Esophagus muscularis mucosa (tissue), 4 donors: ENCODE data around the gene RRP12. TPM values are rescaled to one million over a fixed set of nuclear protein-coding genes. Genes with fewer than 3 reads are reported as not detected.

Source experiments
- DNase-seq: peaks from one replicate; pipeline ENCODE4 v3.0.0-alpha.2; 2017; ENCODE audit errors: extremely low spot score
- H3K27ac ChIP-seq, 4 donors: fragments of 200-600 bp; sonication (generic); replicated peaks in 1 of 4; 1 replicate in 3 of 4; 2 replicates in 1 of 4; pipeline ENCODE4 v1.5.1; 2016 to 2019; ENCODE audit warnings: mild to moderate bottlenecking in 1 of 4
- H3K27me3 ChIP-seq, 4 donors: fragments of 200-600 bp; sonication (generic); one replicate each; pipeline versions ENCODE4 v1.5.1 to v1.6.0; 2016 to 2019
- H3K36me3 ChIP-seq, 4 donors: fragments of 200-600 bp; sonication (generic); one replicate each; pipeline ENCODE4 v1.5.1; 2016 to 2019
- H3K4me1 ChIP-seq, 4 donors: fragments of 200-600 bp; sonication (generic); one replicate each; pipeline ENCODE4 v1.5.1; 2016 to 2019
- H3K4me3 ChIP-seq, 4 donors: fragments of 200-600 bp; sonication (generic); 1 replicate in 2 of 4; 2 replicates in 2 of 4; pipeline ENCODE4 v1.5.1; 2016 to 2019; ENCODE audit warnings: mild to moderate bottlenecking in 4 of 4, moderate library complexity in 1 of 4
- H3K9me3 ChIP-seq, 4 donors: fragments of 200-600 bp; sonication (generic); 1 replicate in 3 of 4; 2 replicates in 1 of 4; pipeline ENCODE4 v1.5.1; 2016 to 2019
- EP300 ChIP-seq: sonication (generic); formaldehyde crosslinking; IDR thresholded peaks from one replicate; pipeline ENCODE4 v1.6.1; 2017; ENCODE audit warnings: antibody characterized with exemption
- POLR2A ChIP-seq: fragments of 450-650 bp; IDR thresholded peaks from one replicate; pipeline ENCODE4 v1.6.1; 2017; ENCODE audit warnings: antibody characterized with exemption, moderate library complexity, mild to moderate bottlenecking, low read depth
- POLR2AphosphoS5 ChIP-seq, 2 donors: sonication (generic); formaldehyde crosslinking; IDR thresholded peaks; one replicate each; pipeline ENCODE4 v1.6.1; 2017; ENCODE audit warnings: antibody characterized with exemption in 2 of 2
- WGBS: methylation state at CpG from one replicate; pipeline ENCODE4 v1.1.5; 2018; 5-methylcytosine and 5-hydroxymethylcytosine counted together
- intact Hi-C: fragments of 100-400 bp; cut with DNase I; formaldehyde crosslinking; loops from one replicate; pipeline ENCODE4 v1.15.1; 2023
- total RNA-seq, 4 donors: library from RNA; depleted of rRNA; stranded (reverse); fragments of >200 nt; gene quantifications; one replicate each; pipeline versions ENCODE4 v1.1.0 to v1.2.1, GENCODE V29; 2016
- TF ChIP-seq, protein P1 (sequence below), 3 experiments: fragments of 200-600 bp in 2 of 3; fragments of 450-650 bp in 1 of 3; sonication (generic) in 2 of 3; IDR thresholded peaks; one replicate each; pipeline ENCODE4 v1.5.1; 2017 to 2019; ENCODE audit warnings: antibody characterized with exemption in 3 of 3, mild to moderate bottlenecking in 2 of 3, moderate library complexity in 1 of 3

The RRP12 gene
- total RNA-seq, 4 donors from 2014 or later, result 7.1 to 20.0 (median 12.1) TPM

GRCh38 chr10:97358349-97358748 lies 42.8 kb downstream of the RRP12 start:
- intact Hi-C loops, result no loop called here
- 89% methylated on average over 4 of the region's 4 CpGs for WGBS
- peaks cover 0 to 73% (median 54%) of the 10 kb centered on the region in 4 donors for H3K36me3 ChIP-seq

DNA sequence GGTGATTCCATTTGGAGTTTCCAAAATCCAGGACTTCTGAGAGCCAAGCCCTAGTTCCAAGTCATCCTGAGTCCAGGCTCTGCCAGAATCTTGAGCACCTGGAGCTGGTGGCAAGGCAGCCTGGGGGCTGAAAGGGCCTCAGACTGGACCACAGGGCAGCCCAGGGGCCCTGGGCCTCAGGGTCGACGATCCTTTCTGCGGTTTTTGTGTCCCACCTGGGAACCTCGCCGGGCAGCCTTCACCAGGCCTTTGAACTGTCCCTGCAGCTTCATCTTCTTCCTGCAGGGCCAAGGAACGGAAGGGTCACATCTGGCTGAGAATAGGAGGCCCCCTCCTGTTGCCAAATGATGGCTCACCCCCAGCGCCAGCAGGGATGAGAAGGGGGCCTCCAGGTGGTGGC lies 44.2 kb downstream of the RRP12 start:
- intact Hi-C loops, result no loop called here

More at GRCh38 chr10:97358349-97358748, 42.8 kb downstream of the RRP12 start:
- Histone ChIP-seq H3K4me1 (peaks cover 0 to 14% (median 12%) of the 10 kb centered on the region in 4 donors), H3K27ac (no peak overlapping the region), H3K4me3 (no peak overlapping the region), H3K9me3 (no peaks in the 10 kb centered on the region), H3K27me3 (no peaks in the 10 kb centered on the region)
- no peak for DNase-seq
- TF ChIP-seq POLR2A (no peak), POLR2AphosphoS5 (IDR thresholded peaks at IDR 0.05) (no peak), EP300 (no peak)
- TF ChIP-seq, protein P1, sequence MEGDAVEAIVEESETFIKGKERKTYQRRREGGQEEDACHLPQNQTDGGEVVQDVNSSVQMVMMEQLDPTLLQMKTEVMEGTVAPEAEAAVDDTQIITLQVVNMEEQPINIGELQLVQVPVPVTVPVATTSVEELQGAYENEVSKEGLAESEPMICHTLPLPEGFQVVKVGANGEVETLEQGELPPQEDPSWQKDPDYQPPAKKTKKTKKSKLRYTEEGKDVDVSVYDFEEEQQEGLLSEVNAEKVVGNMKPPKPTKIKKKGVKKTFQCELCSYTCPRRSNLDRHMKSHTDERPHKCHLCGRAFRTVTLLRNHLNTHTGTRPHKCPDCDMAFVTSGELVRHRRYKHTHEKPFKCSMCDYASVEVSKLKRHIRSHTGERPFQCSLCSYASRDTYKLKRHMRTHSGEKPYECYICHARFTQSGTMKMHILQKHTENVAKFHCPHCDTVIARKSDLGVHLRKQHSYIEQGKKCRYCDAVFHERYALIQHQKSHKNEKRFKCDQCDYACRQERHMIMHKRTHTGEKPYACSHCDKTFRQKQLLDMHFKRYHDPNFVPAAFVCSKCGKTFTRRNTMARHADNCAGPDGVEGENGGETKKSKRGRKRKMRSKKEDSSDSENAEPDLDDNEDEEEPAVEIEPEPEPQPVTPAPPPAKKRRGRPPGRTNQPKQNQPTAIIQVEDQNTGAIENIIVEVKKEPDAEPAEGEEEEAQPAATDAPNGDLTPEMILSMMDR (IDR thresholded peaks at IDR 0.05), result no peak

GRCh38 chr10:97356318-97356914 lies 44.7 kb downstream of the RRP12 start:
- no peak for TF ChIP-seq EP300
- no peaks in the 10 kb centered on the region for H3K27me3 ChIP-seq
- intact Hi-C loops, result no loop called here
- no peak overlapping the region for H3K27ac ChIP-seq
- no peaks in the 10 kb centered on the region for H3K9me3 ChIP-seq
- peaks cover 0 to 72% (median 49%) of the 10 kb centered on the region in 4 donors for H3K36me3 ChIP-seq
- 86% methylated on average over 6 of the region's 6 CpGs for WGBS
- H3K4me3 ChIP-seq, result no peak overlapping the region
- DNase-seq, result no peak
- peaks cover 0 to 14% (median 12%) of the 10 kb centered on the region in 4 donors for H3K4me1 ChIP-seq

More for the DNA sequence above, 44.2 kb downstream of the RRP12 start:
- Histone ChIP-seq H3K4me1 (peaks cover 0 to 14% (median 12%) of the 10 kb centered on the region in 4 donors), H3K9me3 (no peaks in the 10 kb centered on the region), H3K27ac (no peak overlapping the region), H3K36me3 (peaks cover 0 to 70% (median 50%) of the 10 kb centered on the region in 4 donors), H3K4me3 (no peak overlapping the region), H3K27me3 (no peaks in the 10 kb centered on the region)
- no peak for TF ChIP-seq POLR2A
- no peak for TF ChIP-seq EP300
- TF ChIP-seq, protein P1 (IDR thresholded peaks at IDR 0.05), result no peak
- TF ChIP-seq POLR2AphosphoS5 (IDR thresholded peaks at IDR 0.05), result no peak
- no peak for DNase-seq
- 90% methylated on average over 5 of the region's 7 CpGs for WGBS

- H3K4me3 ChIP-seq, result no peak overlapping the region
- H3K27me3 ChIP-seq, result no peaks in the 10 kb centered on the region
- DNase-seq, result no peak
- 40% methylated on average over 5 of the region's 5 CpGs for WGBS
- peaks cover 0 to 14% (median 12%) of the 10 kb centered on the region in 4 donors for H3K4me1 ChIP-seq
- TF ChIP-seq EP300, result no peak
- TF ChIP-seq, protein P1 (IDR thresholded peaks at IDR 0.05), result peak; percentile 49 to 61 (median 54)
- TF ChIP-seq POLR2AphosphoS5 (IDR thresholded peaks at IDR 0.05), result peak in 1 of 2 donors; percentile 20
- no peak for TF ChIP-seq POLR2A
- H3K9me3 ChIP-seq, result no peaks in the 10 kb centered on the region
- no peak overlapping the region for H3K27ac ChIP-seq
- intact Hi-C loops, result loop anchor here (2.0 kb wide), 1 partner anchor 77 kb away; no protein-coding TSS in a partner anchor
- peaks cover 0 to 65% (median 43%) of the 10 kb centered on the region in 4 donors for H3K36me3 ChIP-seq
Measured at GRCh38 chr10:97355571-97355975, 45.6 kb downstream of the RRP12 start.

DNA sequence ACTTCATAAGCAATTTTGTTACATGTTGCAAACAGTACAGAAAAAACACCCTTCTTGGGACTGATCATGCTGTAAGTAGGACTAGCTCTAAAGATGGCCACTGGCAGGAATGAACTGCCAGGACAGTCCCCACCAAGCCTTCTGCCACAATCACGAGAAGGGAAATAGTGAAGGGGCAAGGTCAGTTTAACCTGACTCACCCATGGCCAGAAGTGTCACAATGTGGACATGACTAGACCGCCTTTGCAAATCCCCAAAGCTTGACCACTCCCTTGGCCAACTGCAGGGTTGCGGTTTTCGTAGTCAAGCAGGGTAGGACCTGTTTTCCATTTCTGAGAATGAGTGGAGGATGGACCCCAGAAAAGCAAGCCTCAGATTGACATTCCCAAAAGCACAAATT lies 47.2 kb downstream of the RRP12 start:
- H3K36me3 ChIP-seq, result peaks cover 0 to 49% (median 27%) of the 10 kb centered on the region in 4 donors
- H3K9me3 ChIP-seq, result no peaks in the 10 kb centered on the region
- no peak overlapping the region for H3K4me3 ChIP-seq
- no peaks in the 10 kb centered on the region for H3K27me3 ChIP-seq
- no peak overlapping the region for H3K27ac ChIP-seq
- no peak for DNase-seq
- TF ChIP-seq POLR2AphosphoS5 (IDR thresholded peaks at IDR 0.05) (no peak), POLR2A (no peak), EP300 (no peak)
- TF ChIP-seq, protein P1 (IDR thresholded peaks at IDR 0.05), result no peak
- H3K4me1 ChIP-seq, result peaks cover 0 to 14% (median 12%) of the 10 kb centered on the region in 4 donors
- 83% methylated on average over 4 of the region's 4 CpGs for WGBS
- intact Hi-C loops, result loop anchor here (2.0 kb wide), 1 partner anchor 75 kb away; no protein-coding TSS in a partner anchor
